Measurements from ENCODE around the gene ABLIM3.

ABLIM3 gene

DNA sequence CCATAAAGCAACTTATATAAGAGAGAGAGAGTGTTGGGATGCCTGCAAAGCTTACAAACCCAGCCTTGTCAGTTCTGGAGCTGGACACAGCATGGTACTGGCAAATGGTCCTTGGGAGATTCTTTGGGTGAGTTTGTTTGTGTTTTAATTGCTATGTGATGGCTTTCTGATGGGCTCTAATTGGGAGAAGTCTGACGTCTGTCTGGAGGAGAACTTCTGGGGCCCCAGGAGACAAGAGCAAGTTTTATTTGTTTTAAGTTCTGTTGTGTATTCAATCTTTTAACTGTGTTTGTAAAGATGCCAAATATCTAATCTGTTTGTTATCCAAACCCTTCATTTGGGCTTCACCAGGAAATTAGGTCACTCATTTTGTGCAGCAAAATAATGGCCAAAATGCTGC lies 80.0 kb downstream of the ABLIM3 start:
- no peak for DNase-seq

DNA sequence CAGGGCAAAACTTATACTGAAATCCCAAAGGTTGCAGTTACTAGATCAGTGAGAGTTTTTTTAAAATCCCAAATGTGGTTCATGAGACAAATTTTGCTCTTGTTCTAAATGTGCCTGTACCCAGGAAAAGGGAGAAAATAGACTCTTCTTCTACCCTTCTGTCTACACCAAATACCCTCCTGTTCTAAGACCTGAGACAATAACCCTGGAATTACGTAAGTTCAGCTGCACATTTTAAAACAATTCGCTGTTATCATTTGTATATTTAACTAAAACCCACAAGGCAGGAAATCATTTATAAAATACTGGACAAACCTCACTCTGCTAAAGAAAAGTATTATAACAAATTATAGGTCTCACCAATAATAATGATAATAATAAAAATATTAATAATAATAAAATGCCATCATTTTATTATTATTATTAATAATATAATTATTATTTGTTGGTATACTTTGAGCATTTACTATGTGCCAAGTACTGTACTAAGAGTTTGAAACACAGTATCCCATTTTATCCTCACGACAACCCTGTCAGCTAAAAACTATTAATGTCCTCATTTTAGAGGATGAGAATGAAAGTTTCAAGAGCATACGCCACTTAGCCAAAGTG lies 80.5 kb downstream of the ABLIM3 start:
- no peak for DNase-seq

DNA sequence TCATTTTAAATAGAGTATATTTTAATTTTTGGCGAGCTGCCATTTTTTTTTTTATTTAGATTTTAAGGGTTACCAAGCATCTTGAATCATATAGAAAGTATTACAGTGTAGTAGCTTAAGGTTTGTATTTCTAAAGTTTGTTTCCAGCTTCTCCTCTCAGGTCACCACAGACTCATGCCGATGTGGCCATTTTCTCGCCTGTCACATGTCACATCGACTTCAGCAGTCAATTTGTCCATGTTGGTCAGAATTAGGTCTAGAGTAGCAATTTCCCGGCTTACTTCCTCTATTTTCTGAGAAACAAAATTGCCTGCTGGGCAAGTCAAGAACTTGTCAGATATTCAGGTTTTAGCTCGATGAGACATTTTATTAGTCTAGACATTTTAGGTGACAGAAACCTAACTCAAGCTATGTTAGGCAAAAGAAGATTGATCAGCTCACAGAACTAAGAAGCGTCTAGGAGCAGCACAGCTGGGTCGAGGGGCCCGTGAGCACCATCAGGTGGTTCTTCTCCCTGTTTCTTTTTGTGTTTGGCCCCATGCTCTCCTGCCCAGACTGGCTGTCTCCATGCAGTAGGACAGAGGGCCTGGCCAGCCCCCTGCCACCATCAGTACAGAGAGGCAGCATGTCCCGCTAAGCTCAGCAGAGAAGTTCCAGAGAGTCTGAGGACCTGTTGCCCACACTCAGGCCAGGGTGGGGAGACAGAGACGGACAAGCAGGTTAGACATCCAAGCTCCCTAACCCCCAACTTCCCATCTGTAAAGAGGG lies 82.0 kb downstream of the ABLIM3 start:
- DNase-seq, result no peak

DNA sequence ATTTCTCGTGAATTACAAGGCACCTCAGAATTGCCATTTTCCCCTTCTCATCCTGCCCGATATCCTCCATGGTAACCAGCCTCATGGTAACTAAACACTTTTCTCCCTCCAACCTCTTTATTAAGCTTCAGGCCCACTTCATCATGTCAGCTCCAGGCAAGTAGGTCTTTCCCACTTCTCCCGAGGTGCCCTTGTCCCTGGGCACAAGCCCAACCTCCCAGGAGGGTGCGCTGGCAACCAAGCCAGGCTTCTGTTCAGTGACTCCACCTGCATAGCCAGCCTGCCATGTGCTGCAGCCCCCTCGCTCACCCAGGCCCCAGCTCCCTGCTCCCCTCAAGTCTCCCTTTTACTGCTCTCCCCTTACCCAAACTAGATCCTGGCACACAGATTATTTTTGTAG lies 83.0 kb downstream of the ABLIM3 start:
- DNase-seq, result no peak

DNA sequence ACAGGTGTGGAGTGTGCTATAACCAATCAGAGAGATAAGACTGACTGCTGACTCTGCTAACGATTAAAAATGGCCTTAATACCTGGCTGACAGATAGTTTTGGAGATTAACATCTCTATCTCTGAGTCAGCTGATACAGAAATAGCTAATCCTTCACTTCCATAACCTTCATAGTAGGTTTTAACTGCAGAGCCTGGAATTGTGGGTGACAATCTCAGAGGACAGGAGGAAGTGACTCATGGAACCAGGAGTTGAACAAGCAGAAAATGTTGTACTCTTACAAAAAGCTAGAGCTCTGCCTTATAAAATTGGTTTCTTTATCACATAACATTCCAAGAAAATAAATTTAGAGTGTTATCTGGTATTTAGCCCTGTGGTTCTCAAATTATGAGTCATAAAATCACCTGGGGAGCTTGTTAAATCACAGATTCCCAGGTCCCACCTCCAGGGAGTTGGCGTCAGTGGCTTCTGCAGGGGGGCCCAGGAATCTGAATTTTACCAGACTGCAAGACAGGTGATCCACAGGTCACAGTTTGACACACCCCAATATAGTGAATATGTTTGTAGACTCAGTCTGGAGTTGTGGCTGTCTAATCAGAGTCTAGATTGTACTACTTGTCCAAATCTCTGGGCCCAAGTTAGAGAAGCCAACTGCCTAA lies 86.0 kb downstream of the ABLIM3 start:
- DNase-seq, result no peak

DNA sequence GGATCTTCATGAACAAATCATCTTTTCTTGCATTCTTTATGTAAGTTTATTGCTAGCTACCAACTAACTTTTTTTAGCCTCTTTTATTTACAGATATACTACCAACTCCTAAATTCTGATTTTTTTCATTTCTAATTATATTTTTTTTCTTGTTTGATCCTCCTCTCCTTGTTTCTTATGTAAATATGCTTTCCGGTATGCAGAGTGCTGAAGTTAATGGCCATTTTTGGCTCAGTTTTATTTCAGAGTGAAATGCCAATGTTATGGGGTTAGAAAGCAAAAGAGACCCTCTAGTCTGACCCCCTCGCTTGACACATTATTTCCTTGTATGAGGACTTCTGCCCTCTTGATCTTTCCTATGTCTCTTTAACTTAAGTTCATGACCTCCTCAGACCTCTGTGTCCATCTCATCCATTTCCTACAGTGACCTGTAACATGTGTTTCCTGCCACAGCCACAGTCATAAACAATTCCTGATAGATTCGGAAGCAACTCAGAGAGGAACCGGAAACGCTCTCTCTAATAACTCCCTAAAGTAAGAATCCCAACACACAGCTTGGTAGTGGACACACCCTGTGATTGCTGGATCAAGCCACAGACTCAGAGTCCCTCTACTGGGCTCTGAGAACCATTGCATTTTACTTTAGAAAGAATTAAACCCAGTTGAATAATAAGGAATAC lies 87.5 kb downstream of the ABLIM3 start:
- no peak for DNase-seq

DNA sequence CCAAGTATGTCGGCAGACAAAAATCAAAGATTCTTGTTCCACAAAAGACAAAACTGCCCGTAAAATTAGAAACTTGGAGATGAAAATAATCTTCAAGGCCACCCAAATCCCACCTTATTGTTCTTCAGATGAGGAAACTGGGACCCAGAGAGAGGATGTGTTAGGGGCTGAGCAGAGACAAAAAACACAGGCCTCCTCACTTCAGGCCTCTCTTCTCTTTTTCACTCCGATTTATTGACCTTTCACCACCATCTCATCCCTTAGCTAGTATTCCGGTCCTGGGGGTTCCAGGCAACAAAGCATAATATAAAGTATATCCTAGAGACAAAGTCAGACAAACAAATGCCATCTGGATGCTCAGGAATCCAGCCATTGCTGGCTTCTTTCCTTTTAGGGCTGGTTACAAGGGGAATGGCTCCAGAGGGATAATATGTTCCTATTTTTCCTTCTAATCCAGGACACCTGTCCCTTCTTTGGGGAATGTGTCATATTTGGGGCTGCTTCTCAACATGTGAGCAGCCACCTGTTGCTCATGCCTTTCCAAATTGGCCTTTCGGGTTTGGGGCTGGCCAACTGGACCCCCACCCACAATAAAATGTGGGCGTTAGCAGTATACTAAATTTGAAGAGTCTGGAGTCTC lies 88.1 kb downstream of the ABLIM3 start:
- no peak for DNase-seq

DNA sequence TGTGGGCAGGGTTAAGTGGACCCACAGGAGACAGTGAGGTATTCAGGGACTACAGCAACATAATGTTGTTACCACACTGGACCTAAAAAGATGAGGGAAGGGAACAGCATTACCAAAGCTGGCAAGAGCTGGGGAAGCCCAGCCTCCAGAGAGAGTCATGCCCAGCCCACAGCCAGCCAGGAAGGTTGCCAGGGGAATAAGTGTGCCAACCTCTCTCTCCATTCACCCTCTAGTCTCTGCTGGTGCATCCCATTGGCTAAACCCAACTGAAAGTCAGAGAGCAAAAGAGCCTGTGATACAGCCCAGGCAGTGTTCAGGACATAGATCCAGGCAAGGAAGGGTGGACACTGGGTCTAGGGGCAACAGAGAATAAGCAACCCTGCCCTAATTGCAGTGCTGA lies 94.5 kb downstream of the ABLIM3 start:
- no peak for DNase-seq

DNA sequence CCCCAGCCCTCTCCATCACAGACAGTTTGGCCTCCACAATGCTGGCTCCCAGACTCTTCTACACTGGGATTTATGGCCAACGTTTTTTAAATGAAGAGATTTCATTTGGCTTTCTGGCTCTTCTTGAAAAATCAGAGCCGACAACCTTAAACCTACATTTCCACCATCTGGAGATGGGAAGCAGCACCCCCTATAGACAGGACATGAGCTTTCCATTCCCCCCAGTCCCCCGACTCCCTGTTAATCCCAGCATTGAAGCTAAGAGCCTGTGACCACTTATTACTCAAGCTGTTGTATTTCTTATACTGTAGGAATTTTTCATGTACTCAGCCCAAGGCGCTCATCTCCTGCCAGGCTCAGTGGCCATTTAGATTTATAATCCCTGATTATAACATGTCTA lies 96.4 kb downstream of the ABLIM3 start:
- no peak for DNase-seq

DNA sequence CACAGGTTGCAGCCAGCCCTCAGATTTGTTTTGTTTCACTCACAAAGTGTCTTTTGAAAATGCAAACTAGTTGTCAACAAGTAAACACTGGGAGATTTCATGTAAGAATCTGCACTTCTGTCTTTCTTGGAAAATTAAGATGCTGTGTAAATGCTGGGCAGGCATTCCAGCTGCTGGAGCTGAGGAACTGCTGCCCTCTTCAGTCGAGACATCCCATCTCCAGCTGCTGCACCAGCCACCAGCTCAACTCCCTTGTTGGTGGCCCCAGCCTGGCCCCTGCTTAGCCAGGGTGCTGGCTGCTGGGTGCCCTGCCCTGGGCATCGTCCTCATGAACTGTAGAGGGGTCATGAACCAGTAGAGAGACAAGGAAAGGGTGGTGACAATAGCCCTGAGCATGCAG lies 97.2 kb downstream of the ABLIM3 start:
- DNase-seq, result no peak

DNA sequence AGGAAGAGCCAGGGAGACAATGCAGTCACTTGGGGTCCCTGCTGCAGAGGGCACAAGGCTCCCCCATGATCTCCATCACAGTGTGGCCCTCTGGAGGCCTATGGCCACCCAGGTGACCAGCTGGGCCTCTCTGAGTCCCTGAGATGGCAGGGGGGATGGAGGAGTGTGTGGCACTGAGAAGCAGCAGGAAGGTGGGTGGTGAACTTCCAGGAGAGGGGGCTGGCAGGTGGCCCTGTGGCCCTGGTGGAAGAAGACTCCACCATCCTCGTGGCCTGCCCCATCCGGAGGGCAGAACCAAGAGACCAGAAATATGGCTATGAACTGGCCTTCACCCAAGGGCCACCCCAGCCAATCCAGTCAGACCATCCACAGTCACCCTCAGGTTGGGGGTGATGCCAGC lies 98.6 kb downstream of the ABLIM3 start:
- DNase-seq, result no peak

DNA sequence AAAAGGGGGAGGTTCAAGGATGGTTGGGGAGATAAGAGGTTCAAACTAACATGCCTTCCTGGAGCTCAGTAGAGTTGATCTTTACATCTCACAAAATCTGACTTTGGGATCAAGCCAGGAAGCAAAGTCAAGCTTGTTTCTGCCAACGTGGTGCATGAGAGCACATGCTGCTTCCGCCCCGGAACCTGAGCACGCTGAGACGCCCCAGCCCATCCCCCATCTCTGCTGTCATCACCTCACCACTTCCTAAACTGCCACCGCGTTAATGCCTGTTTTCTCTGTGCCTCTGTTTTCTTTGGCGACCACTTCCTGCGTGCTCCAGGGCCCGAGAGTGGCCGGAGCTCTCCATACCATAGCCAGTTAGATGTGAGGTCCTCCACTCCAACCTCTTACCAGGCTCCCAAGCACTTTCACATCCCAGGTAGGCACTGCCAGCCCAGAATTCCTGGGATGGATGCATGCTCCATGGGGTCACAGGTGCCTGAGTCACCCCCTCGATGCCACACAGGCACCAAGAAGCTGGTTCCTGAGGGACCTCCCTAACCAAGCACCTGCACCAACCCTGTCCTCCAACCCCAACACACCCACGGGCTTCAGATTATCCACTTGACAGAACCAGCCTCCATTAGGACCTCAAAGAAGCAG lies 99.2 kb downstream of the ABLIM3 start:
- DNase-seq, result no peak

DNA sequence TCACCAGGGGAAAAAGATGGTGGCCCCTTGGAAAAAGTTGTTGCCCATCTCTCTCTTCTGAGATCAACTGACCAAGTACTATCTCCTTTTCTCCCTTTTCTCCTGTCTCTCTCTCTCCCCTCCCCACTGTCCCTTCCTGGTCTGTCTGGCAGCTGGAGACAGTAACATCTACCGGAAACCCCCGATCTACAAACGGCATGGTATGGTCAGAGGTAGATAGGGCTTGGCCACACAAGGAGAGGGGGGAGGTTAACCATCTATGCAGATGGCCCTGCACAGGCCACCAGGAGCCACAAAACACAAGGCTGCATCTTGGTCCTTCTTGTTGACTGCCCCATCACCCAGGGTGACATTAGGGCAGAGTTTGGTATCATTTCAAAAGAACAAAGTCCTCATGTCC lies 101.0 kb downstream of the ABLIM3 start:
- no peak for DNase-seq

DNA sequence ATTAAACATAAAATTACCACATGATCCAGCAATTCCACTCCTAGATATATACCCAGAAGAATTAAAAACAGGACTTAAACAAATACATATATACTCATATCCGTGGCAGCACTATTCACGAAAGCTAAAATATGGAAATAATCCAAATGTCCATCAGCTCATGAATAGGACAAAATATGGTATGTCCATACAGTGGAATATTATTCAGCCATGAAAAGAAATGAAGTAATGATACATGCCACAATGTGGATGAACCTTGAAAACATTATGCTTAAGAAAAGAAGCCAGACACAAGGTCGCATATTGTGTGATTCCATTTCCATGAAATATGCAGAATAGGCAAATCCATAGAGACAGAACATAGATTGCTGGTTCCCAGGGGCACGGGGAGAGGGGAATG lies 105.6 kb downstream of the ABLIM3 start:
- no peak for DNase-seq

DNA sequence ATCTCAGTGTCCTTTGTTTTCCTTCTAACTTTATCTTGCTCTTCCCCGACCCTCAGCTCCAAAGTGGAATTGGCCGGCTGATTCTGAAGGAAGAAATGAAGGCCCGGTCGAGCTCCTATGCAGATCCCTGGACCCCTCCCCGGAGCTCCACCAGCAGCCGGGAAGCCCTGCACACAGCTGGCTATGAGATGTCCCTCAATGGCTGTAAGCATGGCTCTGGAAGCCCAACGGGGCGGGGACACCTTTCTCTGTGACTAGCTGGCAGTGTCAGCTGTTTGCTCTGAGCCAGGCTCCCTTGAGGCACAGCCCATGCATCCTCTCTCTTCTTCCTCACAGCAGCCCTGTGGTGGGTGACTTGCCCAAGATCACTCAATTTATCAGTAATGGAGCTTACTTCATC lies 106.4 kb downstream of the ABLIM3 start:
- no peak for DNase-seq

DNA sequence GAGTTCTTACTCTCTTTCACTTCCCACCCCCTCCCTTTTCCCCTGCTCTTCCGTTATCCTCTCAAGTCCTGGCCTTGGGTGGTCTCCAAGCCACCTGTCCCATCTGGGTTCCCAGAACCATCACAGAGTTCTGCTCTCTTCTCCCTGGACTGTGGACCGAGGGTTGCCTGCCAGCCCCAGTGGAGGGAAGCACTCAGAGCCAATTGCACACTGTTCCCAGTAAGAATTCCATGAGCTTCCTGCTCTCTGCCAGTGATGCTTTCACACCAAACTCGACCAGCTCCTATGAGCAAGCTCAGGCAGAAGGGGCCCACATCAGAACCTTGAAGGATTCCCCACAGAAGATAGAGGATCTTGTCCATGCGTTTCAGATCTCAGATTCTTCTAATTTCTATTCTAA lies 110.3 kb downstream of the ABLIM3 start:
- no peak for DNase-seq

DNA sequence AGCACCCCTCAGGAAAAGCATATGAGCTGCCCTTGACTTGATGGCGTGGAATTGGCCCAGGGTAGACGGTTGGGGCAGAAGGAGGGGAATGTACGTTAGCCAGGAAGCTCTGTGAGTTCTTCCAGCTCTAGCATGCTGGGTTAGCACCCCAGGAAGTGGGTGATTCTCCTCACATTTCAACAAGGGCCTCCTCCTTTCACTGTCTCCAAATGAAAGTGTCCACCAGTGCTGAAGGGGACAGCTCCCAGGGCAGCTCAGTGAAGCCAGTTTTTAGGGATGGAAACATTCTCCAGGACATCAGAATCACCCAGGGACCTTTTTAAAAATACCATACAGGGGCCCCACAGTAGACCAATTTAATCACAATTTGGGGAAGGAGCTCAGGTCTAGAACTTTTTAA lies 113.2 kb downstream of the ABLIM3 start:
- DNase-seq, result no peak

DNA sequence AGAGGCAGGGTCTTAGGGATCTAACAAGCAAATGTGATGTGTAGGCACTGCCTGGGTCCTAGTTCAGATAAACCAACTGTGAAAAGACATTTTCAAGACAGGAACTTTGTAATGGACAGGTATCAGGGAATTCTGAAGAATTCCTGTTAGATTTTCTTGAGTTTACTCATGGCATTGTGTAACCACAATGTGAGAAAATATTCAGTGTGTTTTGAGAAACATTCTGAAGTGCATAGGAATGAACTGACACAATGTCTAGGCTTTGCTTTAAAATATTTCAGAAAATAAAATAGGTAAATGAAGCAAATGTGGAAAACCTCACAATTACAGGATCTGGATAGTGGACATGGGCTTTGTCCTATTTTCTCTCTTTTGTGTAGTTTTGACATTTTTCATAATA lies 115.2 kb downstream of the ABLIM3 start:
- DNase-seq, result no peak

DNA sequence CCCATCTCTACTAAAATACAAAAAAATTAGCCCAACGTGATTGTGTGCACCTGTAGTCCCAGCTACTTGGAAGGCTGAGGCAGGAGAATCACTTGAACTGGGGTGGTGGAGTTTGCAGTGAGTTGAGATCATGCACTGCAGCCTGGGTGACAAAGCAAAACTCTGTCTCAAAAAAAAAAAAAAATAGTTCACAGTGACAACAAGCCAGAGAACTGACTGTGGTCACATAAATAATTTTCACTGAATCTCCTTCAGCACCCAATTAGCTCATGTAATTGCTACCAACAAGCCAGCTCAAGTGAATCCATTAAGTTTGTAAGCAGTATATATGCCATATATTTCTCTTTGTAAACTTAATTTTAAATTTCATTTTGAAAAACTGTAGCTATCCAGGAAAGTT lies 115.8 kb downstream of the ABLIM3 start:
- no peak for DNase-seq

DNA sequence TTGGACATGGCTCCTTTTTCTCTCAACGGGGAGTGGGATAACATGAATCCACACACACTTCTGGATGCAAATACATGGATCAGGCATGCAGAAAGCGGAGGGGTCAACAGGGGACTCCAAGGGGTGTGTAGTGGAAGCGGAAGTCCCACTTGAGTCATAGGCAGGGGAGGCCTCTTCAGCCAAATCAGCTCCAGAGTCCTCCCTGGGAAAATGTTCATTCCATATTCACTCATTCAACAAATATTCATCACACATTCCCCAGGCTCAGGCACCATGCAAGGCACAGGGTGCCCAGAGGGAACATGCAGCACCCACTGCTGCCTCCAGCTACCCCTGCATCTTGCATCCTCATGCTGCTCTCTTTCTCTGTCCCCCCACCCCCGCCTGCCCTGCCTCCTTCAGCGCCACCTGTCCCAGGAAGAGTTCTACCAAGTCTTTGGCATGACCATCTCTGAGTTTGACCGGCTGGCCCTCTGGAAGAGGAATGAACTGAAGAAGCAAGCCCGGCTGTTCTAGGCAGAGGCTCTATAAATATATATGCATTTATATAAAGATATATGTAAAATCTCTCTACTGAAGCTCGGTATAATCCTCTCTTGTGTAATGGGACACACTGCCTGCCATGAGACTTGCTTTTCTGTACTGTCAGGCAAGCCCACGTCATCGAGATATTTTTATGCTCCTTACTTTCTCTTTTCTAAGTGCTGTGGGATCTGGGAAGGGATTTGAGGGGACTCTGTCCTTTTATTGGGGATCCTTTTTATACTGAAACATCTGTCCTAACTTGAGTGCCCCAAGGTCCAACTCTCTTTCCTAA lies 116.8 kb downstream of the ABLIM3 start:
- DNase-seq, result no peak

DNA sequence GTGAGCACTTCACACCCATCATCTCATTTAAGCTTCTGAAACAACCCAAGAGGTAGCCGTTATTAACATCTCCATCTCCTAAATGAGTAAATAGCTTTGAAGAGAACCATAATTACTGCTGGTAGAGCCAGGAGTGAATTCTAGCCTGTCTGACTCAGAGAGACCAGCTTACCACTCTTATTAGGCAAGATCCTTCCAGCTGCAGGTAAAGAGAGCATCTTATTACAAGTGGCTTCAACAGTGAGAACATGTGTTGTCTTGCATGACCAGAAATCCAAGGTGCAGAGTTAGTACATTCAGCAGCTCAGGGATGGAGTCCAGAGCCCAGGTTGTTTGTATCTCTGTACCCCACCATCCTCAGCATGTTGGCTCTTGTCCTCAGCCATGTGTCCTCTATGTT lies 119.5 kb downstream of the ABLIM3 start:
- no peak for DNase-seq

DNA sequence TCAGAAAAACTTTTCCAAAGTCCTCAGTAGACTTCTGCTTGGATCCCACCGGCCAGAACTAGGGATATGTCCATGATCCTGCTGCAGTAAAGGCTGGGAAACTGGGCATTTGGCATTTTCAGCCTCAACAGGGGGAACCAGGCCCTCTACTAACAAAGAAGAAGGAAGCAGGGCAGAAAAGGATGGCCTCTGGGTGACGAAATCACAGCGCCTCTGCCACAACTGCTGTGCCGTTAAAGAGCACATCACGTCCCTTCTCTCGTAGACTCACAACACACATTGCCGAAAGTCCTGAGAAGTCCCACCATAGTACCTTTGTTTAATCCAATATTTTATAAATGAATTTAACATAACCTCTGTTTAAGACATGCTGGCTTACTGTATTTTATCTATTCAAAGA lies 120.0 kb downstream of the ABLIM3 start:
- DNase-seq, result no peak
